Midbrain (tissue), 1 donor: Measurements from ENCODE around the gene TC2N.
"Not testable (repeated sequence)": the region's sequence is repeated elsewhere in the genome, so short reads cannot be mapped to it uniquely, and the experiment has no call there.

Experiments used
- DNase-seq: peaks from one replicate; lab custom pipeline; 2025; lab: John Stamatoyannopoulos, UW

The TC2N gene

GRCh38 chr14:91754819-91755218, 112.5 kb downstream of the TC2N start:
- no peak for DNase-seq

DNA sequence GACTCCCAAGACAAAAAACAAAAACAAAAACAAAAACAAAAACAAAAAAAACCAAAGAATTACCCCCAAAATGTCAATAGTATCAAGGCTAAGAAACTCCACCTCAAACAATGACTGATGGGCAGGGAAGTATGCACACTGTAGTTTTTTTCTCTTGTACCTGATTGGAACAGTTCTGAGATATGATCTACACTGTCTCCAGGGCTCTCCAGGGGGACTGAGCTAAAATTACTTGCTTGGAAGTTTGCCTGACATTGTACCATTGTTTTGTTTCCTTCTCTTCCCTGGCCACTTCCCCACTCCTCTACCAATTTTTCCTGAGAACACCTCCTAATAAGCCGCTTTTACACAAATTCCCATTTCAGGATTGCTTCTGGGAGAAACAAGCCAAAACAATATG, 113.2 kb downstream of the TC2N start:
- no peak for DNase-seq

GRCh38 chr14:91753501-91754128, 113.7 kb downstream of the TC2N start:
- DNase-seq = no peak

GRCh38 chr14:91752961-91753360, 114.4 kb downstream of the TC2N start:
- DNase-seq = no peak

DNA sequence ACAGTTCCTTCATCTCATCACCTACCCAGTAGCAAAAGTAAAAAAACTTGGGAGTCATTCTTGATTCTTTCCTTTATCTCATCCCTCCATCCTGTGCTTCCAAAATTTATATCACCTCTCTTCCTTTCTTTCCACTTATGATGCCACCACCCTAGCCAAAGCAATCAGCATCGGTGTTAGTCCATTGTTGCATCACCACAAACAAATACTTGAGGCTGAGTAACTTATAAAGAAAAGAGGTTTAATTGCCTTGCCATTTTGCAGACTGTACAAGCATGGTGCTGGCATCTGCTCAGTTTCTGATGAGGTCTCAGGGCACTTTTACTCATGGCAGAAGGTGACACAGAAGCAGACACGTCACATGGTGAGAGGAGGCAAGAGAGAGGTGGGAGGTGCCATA, 115.6 kb downstream of the TC2N start:
- no peak for DNase-seq

- no peak for DNase-seq
These were observed 116.6 kb downstream of the TC2N start for GRCh38 chr14:91750634-91751198.

DNA sequence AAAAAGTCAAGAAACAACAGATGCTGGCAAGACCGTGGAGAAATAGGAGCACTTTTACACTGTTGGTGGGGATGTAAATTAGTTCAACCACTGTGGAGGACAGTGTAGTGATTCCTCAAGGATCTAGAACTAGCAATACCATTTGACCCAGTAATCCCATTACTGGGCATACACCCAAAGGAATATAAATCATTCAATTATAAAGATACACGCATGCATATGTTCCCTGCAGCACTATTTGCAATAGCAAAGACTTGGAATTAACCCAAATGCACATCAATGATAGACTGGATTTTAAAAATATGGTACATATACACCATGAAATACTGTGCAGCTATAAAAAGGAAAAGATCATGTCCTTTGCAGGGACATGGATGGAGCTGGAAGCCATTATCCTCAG, 117.5 kb downstream of the TC2N start:
- no peak for DNase-seq

- no peak for DNase-seq
These were observed 119.3 kb downstream of the TC2N start for GRCh38 chr14:91748049-91748448.

DNA sequence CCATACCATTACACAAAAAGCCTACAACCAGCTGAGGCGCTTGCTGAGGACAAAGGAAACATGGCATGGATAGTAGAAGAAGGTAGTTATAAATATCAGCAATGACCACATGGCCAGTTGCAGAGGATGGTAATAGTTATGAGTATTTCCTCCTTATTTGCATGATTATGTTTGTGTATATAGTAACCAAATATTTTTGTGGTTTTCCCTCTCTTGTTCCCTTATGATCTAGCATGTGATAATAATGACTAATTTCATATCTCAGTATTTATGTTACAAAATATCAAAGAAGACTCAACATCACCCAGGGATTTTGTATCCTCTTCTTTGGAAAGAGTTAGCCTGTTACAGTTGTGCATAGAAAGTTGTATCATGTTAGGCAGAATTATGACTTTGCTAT, 122.0 kb downstream of the TC2N start:
- no peak for DNase-seq

- no peak for DNase-seq
These were observed 123.3 kb downstream of the TC2N start for GRCh38 chr14:91744068-91744480.

- no peak for DNase-seq
These were observed 124.1 kb downstream of the TC2N start for GRCh38 chr14:91743305-91743653.

DNA sequence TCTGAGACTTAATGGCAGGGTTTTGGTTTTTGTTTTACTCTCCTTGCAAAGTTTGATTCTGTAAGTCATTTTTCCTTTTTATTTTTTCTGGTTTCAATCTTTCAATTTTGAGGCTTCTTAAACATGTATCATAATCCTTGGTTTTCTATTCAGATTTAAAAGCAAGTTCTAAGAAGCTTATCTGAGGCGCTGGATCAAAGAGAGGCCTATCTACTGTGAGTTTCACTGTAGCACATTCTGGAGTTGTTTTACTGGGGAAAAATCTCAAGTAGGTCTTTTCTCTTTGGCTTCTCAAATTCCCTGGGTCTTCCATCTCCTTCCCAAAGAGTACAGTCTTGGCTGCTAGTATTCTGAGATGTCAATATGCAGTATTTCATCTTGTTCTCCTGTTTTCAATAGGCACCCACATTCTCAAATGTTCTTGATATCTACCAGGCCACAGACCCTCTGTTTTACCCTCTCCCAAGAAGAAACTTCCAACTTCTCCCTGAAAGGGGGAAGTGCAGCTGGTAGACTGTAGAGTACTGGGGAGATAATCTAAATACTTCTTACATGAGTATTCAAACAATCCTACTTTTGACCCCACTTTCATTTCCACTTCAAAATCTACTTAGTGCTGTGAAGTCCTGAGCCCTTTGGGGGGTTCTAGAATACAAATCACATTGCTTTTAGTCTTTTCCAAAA, 124.6 kb downstream of the TC2N start:
- no peak for DNase-seq

GRCh38 chr14:91739867-91740266, 127.5 kb downstream of the TC2N start:
- not testable (repeated sequence) for DNase-seq

GRCh38 chr14:91737619-91738018, 129.7 kb downstream of the TC2N start:
- DNase-seq = no peak

GRCh38 chr14:91732859-91733477, 134.4 kb downstream of the TC2N start:
- DNase-seq = no peak

DNA sequence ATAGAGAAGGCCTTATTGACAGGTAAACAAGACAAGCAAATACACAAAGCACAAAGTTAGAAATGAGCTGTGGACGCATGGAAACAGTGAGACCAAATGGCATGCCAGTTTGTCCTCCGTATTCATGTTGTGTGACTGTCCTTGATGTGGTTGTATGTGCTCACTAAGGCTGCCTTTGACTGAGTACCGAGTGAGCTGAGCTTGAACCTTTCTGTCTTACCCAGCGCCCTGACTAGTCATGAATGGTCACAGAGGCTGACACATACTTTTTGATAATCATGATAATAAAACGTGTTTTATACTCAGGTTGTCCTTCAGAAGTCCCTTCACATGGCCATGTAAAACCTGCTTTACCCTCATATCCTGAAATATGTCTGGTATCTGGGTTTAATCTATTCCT, 134.9 kb downstream of the TC2N start:
- no peak for DNase-seq

- no peak for DNase-seq
These were observed 135.3 kb downstream of the TC2N start, which contains the start of gene CATSPERB for GRCh38 chr14:91731986-91732385. TSS of gene CATSPERB (minus strand) at chr14:91732086. CDS start at chr14:91729479, 2,607 bp downstream.

- no peak for DNase-seq
These were observed 136.3 kb downstream of the TC2N start for GRCh38 chr14:91731018-91731417.

- DNase-seq = no peak
These were observed 137.6 kb downstream of the TC2N start for GRCh38 chr14:91729756-91730155.
